Measurements from ENCODE around the gene MICALL1.

The MICALL1 gene

GRCh38 chr22:37976547-37976946 lies 70.5 kb downstream of the MICALL1 start:
- Histone ChIP-seq H3K9me3 (ENCODE audit: low read depth, low read length) (no peaks in the 10 kb centered on the region), H3K4me3 (no peak overlapping the region), H3K9ac (ENCODE audit: insufficient read length) (no peak overlapping the region), H3K27ac (no peak overlapping the region), H3K36me3 (ENCODE audit: insufficient read depth, low read length) (no peaks in the 10 kb centered on the region)
- DNase-seq (ENCODE audit: low read depth, low spot score), result no peak
- TF ChIP-seq POLR2AphosphoS5 (IDR thresholded peaks at IDR 0.05; ENCODE audit: borderline replicate concordance, low read depth, low read length) (no peak), FOXP2 (optimal IDR thresholded peaks at IDR 0.05; ENCODE audit: control extremely low read depth, extremely low read length, insufficient read depth) (no peak), EZH2 (IDR thresholded peaks at IDR 0.05) (no peak)

- Histone ChIP-seq H3K27ac (no peak overlapping the region), H3K36me3 (ENCODE audit: insufficient read depth, low read length) (no peaks in the 10 kb centered on the region), H3K4me3 (no peak overlapping the region), H3K9ac (ENCODE audit: insufficient read length) (no peak overlapping the region), H3K9me3 (ENCODE audit: low read depth, low read length) (no peaks in the 10 kb centered on the region)
- TF ChIP-seq EZH2 (IDR thresholded peaks at IDR 0.05) (no peak), FOXP2 (optimal IDR thresholded peaks at IDR 0.05; ENCODE audit: control extremely low read depth, extremely low read length, insufficient read depth) (no peak), POLR2AphosphoS5 (IDR thresholded peaks at IDR 0.05; ENCODE audit: borderline replicate concordance, low read depth, low read length) (no peak)
- no peak for DNase-seq (ENCODE audit: low read depth, low spot score)
These were observed 73.7 kb downstream of the MICALL1 start for GRCh38 chr22:37979782-37980181.

- no peaks in the 10 kb centered on the region for H3K9me3 ChIP-seq (ENCODE audit: low read depth, low read length)
- H3K27ac ChIP-seq, result no peak overlapping the region
- H3K36me3 ChIP-seq (ENCODE audit: insufficient read depth, low read length), result no peaks in the 10 kb centered on the region
- TF ChIP-seq POLR2AphosphoS5 (IDR thresholded peaks at IDR 0.05; ENCODE audit: borderline replicate concordance, low read depth, low read length) (no peak), FOXP2 (optimal IDR thresholded peaks at IDR 0.05; ENCODE audit: control extremely low read depth, extremely low read length, insufficient read depth) (no peak), EZH2 (IDR thresholded peaks at IDR 0.05) (no peak)
- H3K4me3 ChIP-seq, result no peak overlapping the region
- no peak overlapping the region for H3K9ac ChIP-seq (ENCODE audit: insufficient read length)
- no peak for DNase-seq (ENCODE audit: low read depth, low spot score)
These were observed 75.3 kb downstream of the MICALL1 start for GRCh38 chr22:37981282-37982011.

GRCh38 chr22:37982151-37982785 lies 76.2 kb downstream of the MICALL1 start:
- Histone ChIP-seq H3K27ac (no peak overlapping the region), H3K9ac (ENCODE audit: insufficient read length) (no peak overlapping the region), H3K36me3 (ENCODE audit: insufficient read depth, low read length) (no peaks in the 10 kb centered on the region), H3K9me3 (ENCODE audit: low read depth, low read length) (no peaks in the 10 kb centered on the region), H3K4me3 (no peak overlapping the region)
- DNase-seq (ENCODE audit: low read depth, low spot score), result no peak
- TF ChIP-seq FOXP2 (optimal IDR thresholded peaks at IDR 0.05; ENCODE audit: control extremely low read depth, extremely low read length, insufficient read depth), result no peak

GRCh38 chr22:37982938-37983859 lies 77.1 kb downstream of the MICALL1 start:
- Histone ChIP-seq H3K4me3 (no peak overlapping the region), H3K9me3 (ENCODE audit: low read depth, low read length) (no peaks in the 10 kb centered on the region), H3K9ac (ENCODE audit: insufficient read length) (no peak overlapping the region), H3K27ac (no peak overlapping the region), H3K36me3 (ENCODE audit: insufficient read depth, low read length) (no peaks in the 10 kb centered on the region)
- TF ChIP-seq FOXP2 (optimal IDR thresholded peaks at IDR 0.05; ENCODE audit: control extremely low read depth, extremely low read length, insufficient read depth) (no peak), EZH2 (IDR thresholded peaks at IDR 0.05) (no peak), POLR2AphosphoS5 (IDR thresholded peaks at IDR 0.05; ENCODE audit: borderline replicate concordance, low read depth, low read length) (no peak)
- DNase-seq (ENCODE audit: low read depth, low spot score), result no peak

GRCh38 chr22:37983860-37984791 lies 78.0 kb downstream of the MICALL1 start, which contains the start of gene SOX10:
Gene SOX10, minus strand, starts transcription at chr22:37984555. Its CDS starts 771 bp downstream, at chr22:37983784.
- no peak for TF ChIP-seq FOXP2 (optimal IDR thresholded peaks at IDR 0.05; ENCODE audit: control extremely low read depth, extremely low read length, insufficient read depth)
- TF ChIP-seq POLR2AphosphoS5 (IDR thresholded peaks at IDR 0.05; ENCODE audit: borderline replicate concordance, low read depth, low read length), result no peak
- TF ChIP-seq EZH2 (IDR thresholded peaks at IDR 0.05), result no peak
- Histone ChIP-seq H3K4me3 (no peak within 1 kb of the TSS), H3K27ac (no peak within 1 kb of the TSS), H3K9ac (ENCODE audit: insufficient read length) (no peak within 1 kb of the TSS), H3K9me3 (ENCODE audit: low read depth, low read length) (no peaks in the 10 kb centered on the region), H3K36me3 (ENCODE audit: insufficient read depth, low read length) (no peaks in the 10 kb centered on the region)
- no peak for DNase-seq (ENCODE audit: low read depth, low spot score)

GRCh38 chr22:37985050-37985585 lies 79.0 kb downstream of the MICALL1 start:
- H3K9me3 ChIP-seq (ENCODE audit: low read depth, low read length), result no peaks in the 10 kb centered on the region
- H3K36me3 ChIP-seq (ENCODE audit: insufficient read depth, low read length), result no peaks in the 10 kb centered on the region
- no peak for DNase-seq (ENCODE audit: low read depth, low spot score)
- H3K4me3 ChIP-seq, result no peak overlapping the region
- TF ChIP-seq FOXP2 (optimal IDR thresholded peaks at IDR 0.05; ENCODE audit: control extremely low read depth, extremely low read length, insufficient read depth) (no peak), EZH2 (IDR thresholded peaks at IDR 0.05) (no peak), POLR2AphosphoS5 (IDR thresholded peaks at IDR 0.05; ENCODE audit: borderline replicate concordance, low read depth, low read length) (no peak)
- no peak overlapping the region for H3K9ac ChIP-seq (ENCODE audit: insufficient read length)
- H3K27ac ChIP-seq, result no peak overlapping the region

Measured in SK-N-MC (cell line).